PC-9 (cell line): ENCODE measurements around the gene KIFAP3. TPM values are rescaled to one million over a fixed set of nuclear protein-coding genes. Genes with fewer than 3 reads are reported as not detected.

Experiments
- BruUV-seq: library from RNA; stranded (reverse); fragments of 400-500 nt; replicated peaks from 2 replicates; lab custom pipeline; 2021; lab: Mats Ljungman, UMichigan
- CTCF ChIA-PET: fragments of 300-600 bp; sonication (Branson Sonifier 250); formaldehyde crosslinking; loops from one replicate; lab custom pipeline; 2022; ENCODE audit warnings: antibody characterized with exemption; lab: Charles Lee
- POLR2A ChIA-PET: fragments of 300-600 bp; sonication (Branson Sonifier 250); formaldehyde crosslinking; loops from one replicate; lab custom pipeline; 2022; ENCODE audit warnings: antibody characterized with exemption; ENCODE audit not compliant: unreplicated experiment; lab: Charles Lee
- DNase-seq, 2 experiments: peaks; one replicate each; pipeline versions ENCODE4 v3.0.0 to v3.0.0-alpha.2; 2015 to 2022; ENCODE audit warnings: mixed read lengths in 1 of 2
- H2AFZ ChIP-seq: fragments of 200-600 bp; sonication (generic); 2 replicates; pipeline ENCODE4 v1.8.1; 2017; ENCODE audit warnings: antibody characterized with exemption
- H3F3A ChIP-seq: fragments of 200-600 bp; sonication (generic); 2 replicates; pipeline ENCODE4 v1.8.1; 2017; ENCODE audit warnings: antibody characterized with exemption, mild to moderate bottlenecking, low read depth; ENCODE audit not compliant: insufficient read depth
- H3K27ac ChIP-seq: fragments of 200-600 bp; sonication (generic); 2 replicates; pipeline ENCODE4 v1.6.1; 2016; ENCODE audit warnings: mixed run types
- H3K27me3 ChIP-seq: fragments of 200-600 bp; sonication (generic); 2 replicates; pipeline ENCODE4 v1.6.1; 2016; ENCODE audit warnings: low read depth, mixed run types; ENCODE audit not compliant: insufficient read depth
- H3K36me3 ChIP-seq: fragments of 200-600 bp; sonication (generic); 2 replicates; pipeline ENCODE4 v1.6.1; 2016; ENCODE audit warnings: low read depth, mixed run types
- H3K4me1 ChIP-seq: fragments of 200-600 bp; sonication (generic); replicated peaks from 2 replicates; pipeline ENCODE4 v1.6.1; 2016; ENCODE audit warnings: mixed run types; ENCODE audit not compliant: insufficient read depth
- H3K4me2 ChIP-seq: fragments of 200-600 bp; sonication (generic); 2 replicates; pipeline ENCODE4 v1.6.1; 2017; ENCODE audit warnings: mixed run types
- H3K4me3 ChIP-seq: fragments of 200-600 bp; sonication (generic); 2 replicates; pipeline ENCODE4 v1.6.1; 2016; ENCODE audit warnings: mixed run types
- H3K79me2 ChIP-seq: fragments of 200-600 bp; sonication (generic); 2 replicates; pipeline ENCODE4 v1.6.1; 2017; ENCODE audit warnings: low read depth, mixed run types
- H3K9me2 ChIP-seq: fragments of 200-600 bp; sonication (generic); 2 replicates; pipeline ENCODE4 v1.8.1; 2017; ENCODE audit warnings: mild to moderate bottlenecking; ENCODE audit not compliant: insufficient read depth
- H3K9me3 ChIP-seq: fragments of 200-600 bp; sonication (generic); 2 replicates; pipeline ENCODE4 v1.8.1; 2016; ENCODE audit warnings: low read depth; ENCODE audit not compliant: insufficient read depth
- H4K20me1 ChIP-seq: fragments of 200-600 bp; sonication (generic); 2 replicates; pipeline ENCODE4 v1.8.1; 2017; ENCODE audit not compliant: insufficient read depth
- CTCF ChIP-seq: fragments of 200-600 bp; sonication (generic); conservative IDR thresholded peaks from 2 replicates; pipeline ENCODE4 v1.6.1; 2017; ENCODE audit warnings: mixed run types, antibody characterized with exemption, mild to moderate bottlenecking, moderate library complexity
- EZH2 ChIP-seq: fragments of 200-600 bp; sonication (generic); IDR thresholded peaks from 2 replicates; pipeline ENCODE4 v1.8.0; 2017; ENCODE audit warnings: antibody characterized with exemption, low read depth
- intact Hi-C: fragments of 100-400 bp; cut with micrococcal nuclease; formaldehyde crosslinking; loops from one replicate; pipeline ENCODE4 v1.10.0; 2022; ENCODE audit not compliant: unreplicated experiment
- total RNA-seq: library from RNA; stranded (reverse); gene quantifications from 2 replicates; pipeline ENCODE4 v1.2.3, GENCODE V29; 2021

KIFAP3 gene
- total RNA-seq, 1 experiment from 2014 or later = 9.7 TPM

GRCh38 chr1:169925505-169926482 lies 148.7 kb downstream of the KIFAP3 start:
- Histone ChIP-seq H3K9me3 (no peaks in the 10 kb centered on the region), H4K20me1 (no peaks in the 10 kb centered on the region), H3F3A (peaks cover 6% of the 10 kb centered on the region; the same call in 1 of the 2 replicates), H3K9me2 (no peaks in the 10 kb centered on the region), H3K27me3 (no peaks in the 10 kb centered on the region), H3K27ac (0 out of 2 replicates have a peak overlapping the region, but pooled peaks have one; percentile 6), H3K4me1 (peaks cover 12% of the 10 kb centered on the region), H3K4me3 (no peak overlapping the region), H3K4me2 (peak overlapping the region; percentile 18; the same call in 1 of the 2 replicates), H2AFZ (no peak overlapping the region), H3K79me2 (no peaks in the 10 kb centered on the region), H3K36me3 (no peaks in the 10 kb centered on the region)
- ChIA-PET POLR2A (interaction anchor here (0.6 kb wide), 1 partner anchor 1560 kb away, joined by 11 read pairs; the partner anchor contains the start of gene PRRC2C), CTCF (no interaction called here)
- TF ChIP-seq EZH2 (no peak), CTCF (no peak)
- peak in 1 of 2 experiments; percentile 71 for DNase-seq
- BruUV-seq = no TSS peak
- intact Hi-C loops = loop anchor here (5.0 to 10.0 kb wide), 3 partner anchors 87 to 1002 kb away; no protein-coding TSS in a partner anchor

GRCh38 chr1:169924829-169925228 lies 149.7 kb downstream of the KIFAP3 start:
- Histone ChIP-seq H3K4me3 (no peak overlapping the region), H3K79me2 (no peaks in the 10 kb centered on the region), H3K9me3 (no peaks in the 10 kb centered on the region), H4K20me1 (no peaks in the 10 kb centered on the region), H3K27ac (no peak overlapping the region), H3K4me1 (peaks cover 12% of the 10 kb centered on the region), H3K36me3 (no peaks in the 10 kb centered on the region), H2AFZ (no peak overlapping the region), H3K9me2 (no peaks in the 10 kb centered on the region), H3K27me3 (no peaks in the 10 kb centered on the region), H3F3A (peaks cover 6% of the 10 kb centered on the region; the same call in 1 of the 2 replicates), H3K4me2 (no peak overlapping the region)
- intact Hi-C loops = loop anchor here (5.0 to 10.0 kb wide), 3 partner anchors 87 to 1002 kb away; no protein-coding TSS in a partner anchor
- no TSS peak for BruUV-seq
- POLR2A ChIA-PET = no interaction called here
- CTCF ChIA-PET = no interaction called here
- TF ChIP-seq CTCF (no peak), EZH2 (no peak)
- no peak for DNase-seq

- DNase-seq = no peak
- H3F3A ChIP-seq = peaks cover 6% of the 10 kb centered on the region; the same call in 1 of the 2 replicates
- no TSS peak for BruUV-seq
- intact Hi-C loops = loop anchor here (10.0 kb wide), 1 partner anchor 841 kb away; no protein-coding TSS in a partner anchor
- no peak for TF ChIP-seq CTCF
- no peak for TF ChIP-seq EZH2
- no peaks in the 10 kb centered on the region for H4K20me1 ChIP-seq
- CTCF ChIA-PET = no interaction called here
- no peaks in the 10 kb centered on the region for H3K27me3 ChIP-seq
- no peaks in the 10 kb centered on the region for H3K9me2 ChIP-seq
- H3K79me2 ChIP-seq = no peaks in the 10 kb centered on the region
- H3K36me3 ChIP-seq = no peaks in the 10 kb centered on the region
- H3K9me3 ChIP-seq = no peaks in the 10 kb centered on the region
- POLR2A ChIA-PET = no interaction called here
- H3K4me3 ChIP-seq = no peak overlapping the region
- H3K27ac ChIP-seq = no peak overlapping the region
- peaks cover 12% of the 10 kb centered on the region for H3K4me1 ChIP-seq
- no peak overlapping the region for H2AFZ ChIP-seq
- no peak overlapping the region for H3K4me2 ChIP-seq
These were observed 150.4 kb downstream of the KIFAP3 start for GRCh38 chr1:169924063-169924462.
